Hepatic stellate cell (primary cell): ENCODE measurements around the gene GPHN.
"Not testable (repeated sequence)": the region's sequence is repeated elsewhere in the genome, so short reads cannot be mapped to it uniquely, and the experiment has no call there.

Experiments
- DNase-seq: peaks from one replicate; pipeline ENCODE4 v3.0.0; 2011; ENCODE audit warnings: low spot score

Gene GPHN

GRCh38 chr14:66657780-66658179 lies 149.8 kb downstream of the GPHN start:
- no peak for DNase-seq

DNA sequence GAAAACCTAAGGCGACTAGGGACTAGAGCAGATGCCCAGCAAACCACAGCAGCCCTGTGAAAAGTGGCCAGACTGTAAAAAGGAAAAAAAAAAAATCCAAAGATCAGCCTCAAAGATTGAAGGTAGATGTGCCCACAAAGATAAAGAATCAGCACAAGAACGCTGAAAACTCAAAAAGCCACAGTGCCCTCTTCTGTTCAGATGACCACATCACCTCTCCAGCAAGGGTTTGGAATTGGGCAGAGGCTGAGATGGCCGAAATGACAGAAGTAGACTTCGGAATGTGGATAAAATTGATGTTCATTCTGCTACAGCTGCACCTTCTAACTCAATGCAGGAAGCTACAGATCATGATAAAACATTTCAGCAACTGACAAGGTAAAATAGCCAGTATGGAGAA lies 154.4 kb downstream of the GPHN start:
- DNase-seq, result no peak

GRCh38 chr14:66677780-66678179 lies 169.8 kb downstream of the GPHN start:
- no peak for DNase-seq

- no peak for DNase-seq
These were observed 172.3 kb downstream of the GPHN start for GRCh38 chr14:66680216-66680615.

GRCh38 chr14:66696326-66696725 lies 188.4 kb downstream of the GPHN start:
- DNase-seq, result no peak

- DNase-seq, result no peak
These were observed 190.6 kb downstream of the GPHN start for GRCh38 chr14:66698503-66698902.

GRCh38 chr14:66701813-66702212 lies 193.9 kb downstream of the GPHN start:
- DNase-seq, result no peak

DNA sequence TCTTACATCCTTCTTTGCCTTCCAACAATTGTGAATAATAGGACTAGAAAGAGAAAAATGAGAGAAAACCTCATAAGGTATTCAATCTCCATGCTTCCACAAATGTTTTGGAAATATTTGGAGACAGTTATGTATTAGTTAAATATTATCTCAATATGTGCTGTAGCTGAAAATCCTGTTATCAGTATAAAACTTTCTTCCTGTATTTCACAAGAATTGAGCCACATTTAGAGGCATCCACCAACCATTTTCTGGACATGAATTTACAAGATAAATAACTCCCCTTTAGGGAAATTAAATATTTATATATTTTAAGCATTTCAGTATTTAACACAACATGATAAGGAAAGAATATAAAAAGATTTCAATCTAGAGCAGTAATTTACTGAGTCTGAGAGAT lies 200.3 kb downstream of the GPHN start:
- DNase-seq, result no peak

DNA sequence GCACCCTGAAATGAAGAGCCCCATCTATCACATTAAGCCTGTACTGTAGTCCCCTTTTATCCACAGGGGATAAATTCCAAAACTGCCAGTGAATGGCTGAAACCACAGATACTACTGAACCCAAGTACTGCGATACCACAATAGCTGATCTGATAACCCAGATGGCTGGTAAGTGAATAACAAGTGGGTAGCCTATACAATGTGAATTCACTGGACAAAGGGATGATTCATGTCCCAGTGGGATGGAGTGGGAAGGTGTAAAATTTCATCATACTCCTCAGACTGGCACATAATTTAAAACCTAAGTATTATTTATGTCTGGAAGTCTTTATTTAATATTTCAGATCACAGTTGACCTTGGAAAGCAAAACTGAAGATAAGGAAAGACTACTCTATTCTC lies 201.3 kb downstream of the GPHN start:
- no peak for DNase-seq

DNA sequence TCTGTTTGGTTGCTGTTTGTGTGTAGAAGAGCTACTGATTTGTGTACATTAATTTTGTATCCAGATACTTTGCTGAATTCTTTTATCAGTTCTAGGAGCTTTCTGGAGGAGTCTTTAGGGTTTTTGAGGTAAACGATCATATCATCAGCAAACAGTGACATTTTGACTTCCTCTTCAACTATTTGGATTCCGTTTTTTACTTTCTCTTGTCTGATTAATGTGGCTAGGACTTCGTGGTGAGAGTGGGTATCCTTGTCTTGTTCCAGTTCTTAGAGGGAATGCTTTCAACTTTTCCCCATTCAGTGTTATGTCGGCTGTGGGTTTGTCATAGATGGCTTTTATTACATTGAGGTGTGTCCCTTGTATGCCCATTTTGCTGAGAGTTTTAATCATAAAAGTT lies 206.3 kb downstream of the GPHN start:
- not testable (repeated sequence) for DNase-seq

- not testable (repeated sequence) for DNase-seq
These were observed 207.4 kb downstream of the GPHN start for GRCh38 chr14:66715313-66715712.

GRCh38 chr14:66716227-66716626 lies 208.3 kb downstream of the GPHN start:
- no peak for DNase-seq

- DNase-seq, result no peak
These were observed 209.7 kb downstream of the GPHN start for GRCh38 chr14:66717561-66718140.

- DNase-seq, result no peak
These were observed 217.0 kb downstream of the GPHN start for GRCh38 chr14:66724996-66725395.

- not testable (repeated sequence) for DNase-seq
These were observed 223.4 kb downstream of the GPHN start for GRCh38 chr14:66731298-66731697.

- DNase-seq, result no peak
These were observed 227.9 kb downstream of the GPHN start for GRCh38 chr14:66735853-66736252.

GRCh38 chr14:66739826-66740225 lies 231.9 kb downstream of the GPHN start:
- no peak for DNase-seq

GRCh38 chr14:66745078-66745477 lies 237.1 kb downstream of the GPHN start:
- DNase-seq, result no peak

DNA sequence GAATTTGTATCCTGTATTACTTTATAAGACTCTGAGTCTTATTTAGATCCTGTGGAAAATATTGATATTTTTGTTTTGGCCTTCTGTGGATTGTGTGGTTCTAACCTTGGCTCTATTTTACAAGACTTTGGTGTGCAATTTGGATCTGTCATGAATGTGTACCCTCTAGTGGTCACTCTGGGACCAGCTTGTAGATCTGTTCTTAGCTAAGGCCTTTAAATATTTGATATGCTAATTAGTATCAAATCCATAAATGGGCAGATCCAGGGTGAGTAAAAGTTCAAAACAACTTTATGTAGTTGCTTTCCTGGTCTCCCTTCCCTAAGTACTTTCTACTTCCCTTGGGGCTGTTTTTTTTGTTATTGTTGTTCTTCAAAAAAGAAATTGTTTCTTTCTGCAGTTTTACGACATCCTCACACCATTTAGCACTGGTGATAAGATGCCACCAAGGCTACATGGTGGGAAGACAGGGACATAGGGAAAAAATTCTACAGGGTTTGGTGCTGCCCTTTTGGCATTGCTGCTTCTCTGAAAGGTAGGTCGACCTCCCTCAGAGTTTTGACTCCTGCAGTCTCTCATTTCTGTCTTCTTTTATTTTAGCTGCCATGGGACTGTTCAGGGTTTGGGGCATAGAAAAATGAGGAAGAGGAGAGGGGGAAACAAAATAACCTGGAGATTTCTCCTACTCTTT lies 238.5 kb downstream of the GPHN start:
- DNase-seq, result peak; percentile 11

DNA sequence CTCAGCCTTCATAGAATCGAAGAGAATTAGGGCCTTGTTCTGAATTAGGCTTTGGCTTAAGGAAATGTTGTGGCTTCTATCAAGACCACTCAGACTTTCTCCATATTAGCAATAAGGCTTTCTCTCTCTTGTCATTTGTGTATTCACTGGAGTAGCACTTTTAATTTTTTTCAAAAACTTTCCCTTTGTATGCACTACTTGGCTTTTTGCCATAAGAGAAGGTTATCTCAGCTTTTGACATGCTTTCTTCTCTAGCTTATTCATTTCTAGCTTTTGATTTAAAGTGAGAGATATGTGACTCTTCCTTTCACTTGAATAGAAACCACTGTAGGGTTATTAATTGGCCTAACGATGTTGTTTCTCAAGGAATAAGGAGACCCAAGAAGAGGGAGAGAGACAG lies 244.2 kb downstream of the GPHN start:
- DNase-seq, result no peak

DNA sequence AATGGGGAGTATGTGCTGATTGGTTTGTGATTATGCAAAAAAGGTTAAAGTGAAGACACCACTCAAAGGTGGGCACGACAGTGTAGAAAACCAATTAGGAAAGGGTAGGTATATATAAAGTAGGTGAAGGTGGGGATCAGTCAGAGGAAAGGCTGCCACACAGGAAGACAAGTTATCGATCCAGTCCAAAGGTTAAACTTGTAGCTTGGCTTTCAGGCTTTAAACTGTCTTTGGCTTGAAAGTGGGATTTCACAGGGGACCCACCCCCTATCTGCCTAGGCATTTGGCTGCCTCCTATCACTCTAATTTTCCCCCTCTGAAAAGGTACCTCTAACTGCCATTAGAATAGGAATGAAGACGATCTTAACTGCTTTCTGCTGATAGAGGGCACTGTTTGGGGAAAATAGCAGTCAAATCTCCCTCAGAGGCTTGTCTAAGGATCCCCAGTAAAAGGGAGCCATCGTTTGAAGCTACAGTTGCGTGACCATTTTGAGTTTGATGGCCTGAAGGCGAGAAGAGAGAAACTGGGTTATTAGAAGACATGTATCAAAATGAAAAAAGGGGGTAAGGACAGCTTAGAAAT lies 250.2 kb downstream of the GPHN start:
- no peak for DNase-seq

GRCh38 chr14:66772146-66772545 lies 264.2 kb downstream of the GPHN start:
- no peak for DNase-seq

- DNase-seq, result no peak
These were observed 274.9 kb downstream of the GPHN start for GRCh38 chr14:66782853-66783252.

GRCh38 chr14:66790101-66790500 lies 282.2 kb downstream of the GPHN start:
- no peak for DNase-seq
